ENCODE data around the gene MTUS2. TPM values are rescaled to one million over a fixed set of nuclear protein-coding genes. Genes with fewer than 3 reads are reported as not detected.

Gene MTUS2
- total RNA-seq, 1 experiment from 2014 or later: 0.35 TPM

DNA sequence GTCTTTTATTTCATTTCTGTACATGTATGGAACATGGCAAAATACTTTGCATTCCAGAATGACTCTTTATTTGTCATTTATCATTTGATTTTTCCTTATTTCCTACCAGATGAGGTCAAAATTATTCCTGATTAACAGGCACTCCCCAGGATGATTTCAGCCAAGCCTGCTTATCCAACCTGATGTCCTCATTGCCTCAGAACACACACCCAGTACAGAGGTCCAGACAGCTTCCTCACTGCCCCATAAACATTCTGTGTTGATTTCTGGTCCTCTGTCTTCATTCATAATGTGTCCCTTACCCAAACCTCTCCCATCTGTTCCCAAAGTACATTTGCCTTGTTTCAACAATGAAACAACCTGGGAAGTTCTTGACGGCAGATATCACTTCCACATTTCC lies 367.4 kb downstream of the MTUS2 start:
- Histone ChIP-seq H3K18ac (ENCODE audit: insufficient read length, low read depth, low read length) (no peak overlapping the region), H3K4ac (ENCODE audit: low read depth, low read length) (no peak overlapping the region), H2BK20ac (ENCODE audit: low read depth, low read length, poor library complexity, severe bottlenecking) (no peak overlapping the region), H4K91ac (ENCODE audit: insufficient read length, low read depth, low read length) (no peak overlapping the region), H3K14ac (ENCODE audit: insufficient read depth, low read length) (no peak overlapping the region), H3K9me3 (ENCODE audit: control insufficient read depth, low read depth, low read length) (no peaks in the 10 kb centered on the region), H4K20me1 (ENCODE audit: control insufficient read depth, insufficient read depth, insufficient read length) (no peaks in the 10 kb centered on the region), H2AK5ac (ENCODE audit: insufficient read length, low read length) (no peak overlapping the region), H3K56ac (ENCODE audit: insufficient read length, low read depth, low read length) (no peak overlapping the region), H4K8ac (replicated peaks; ENCODE audit: insufficient read length, low read depth, low read length) (no peak overlapping the region), H3K4me2 (ENCODE audit: insufficient read depth, insufficient read length, low read length) (no peak overlapping the region), H3K79me1 (ENCODE audit: insufficient read depth, low read depth, low read length, poor library complexity, severe bottlenecking) (no peaks in the 10 kb centered on the region), H3K23me2 (ENCODE audit: insufficient read length, low read depth, low read length, poor library complexity, severe bottlenecking) (no peaks in the 10 kb centered on the region), H3K23ac (ENCODE audit: insufficient read length, low read depth, low read length) (no peak overlapping the region), H3K27ac (ENCODE audit: insufficient read length, low read depth, low read length) (no peak overlapping the region), H2BK15ac (ENCODE audit: low read depth, low read length) (no peak overlapping the region), H2AFZ (ENCODE audit: low read length) (no peak overlapping the region), H3K27me3 (ENCODE audit: insufficient read depth, low read length) (no peaks in the 10 kb centered on the region), H2BK120ac (ENCODE audit: low read depth, low read length, poor library complexity, severe bottlenecking) (no peak overlapping the region), H4K5ac (ENCODE audit: insufficient read length, low read depth, low read length) (no peak overlapping the region), H3K79me2 (ENCODE audit: insufficient read depth, low read length) (no peaks in the 10 kb centered on the region), H3T11ph (ENCODE audit: low read length) (no peak overlapping the region), H2BK12ac (ENCODE audit: insufficient read length, low read depth, low read length) (no peak overlapping the region), H2BK5ac (ENCODE audit: insufficient read length, low read length) (no peak overlapping the region), H3K9ac (ENCODE audit: extremely low read depth, insufficient read length, low read length) (no peak overlapping the region), H3K4me1 (ENCODE audit: insufficient read depth, low read length) (no peaks in the 10 kb centered on the region)
- H3K36me3 Mint-ChIP-seq (ENCODE audit: insufficient read depth in 1 of 3, low read depth in 3 of 3): peaks cover 0 to 10% (median 4%) of the 10 kb centered on the region in 3 experiments; a peak in 2 of 7 replicates
- TF ChIP-seq, protein P1, sequence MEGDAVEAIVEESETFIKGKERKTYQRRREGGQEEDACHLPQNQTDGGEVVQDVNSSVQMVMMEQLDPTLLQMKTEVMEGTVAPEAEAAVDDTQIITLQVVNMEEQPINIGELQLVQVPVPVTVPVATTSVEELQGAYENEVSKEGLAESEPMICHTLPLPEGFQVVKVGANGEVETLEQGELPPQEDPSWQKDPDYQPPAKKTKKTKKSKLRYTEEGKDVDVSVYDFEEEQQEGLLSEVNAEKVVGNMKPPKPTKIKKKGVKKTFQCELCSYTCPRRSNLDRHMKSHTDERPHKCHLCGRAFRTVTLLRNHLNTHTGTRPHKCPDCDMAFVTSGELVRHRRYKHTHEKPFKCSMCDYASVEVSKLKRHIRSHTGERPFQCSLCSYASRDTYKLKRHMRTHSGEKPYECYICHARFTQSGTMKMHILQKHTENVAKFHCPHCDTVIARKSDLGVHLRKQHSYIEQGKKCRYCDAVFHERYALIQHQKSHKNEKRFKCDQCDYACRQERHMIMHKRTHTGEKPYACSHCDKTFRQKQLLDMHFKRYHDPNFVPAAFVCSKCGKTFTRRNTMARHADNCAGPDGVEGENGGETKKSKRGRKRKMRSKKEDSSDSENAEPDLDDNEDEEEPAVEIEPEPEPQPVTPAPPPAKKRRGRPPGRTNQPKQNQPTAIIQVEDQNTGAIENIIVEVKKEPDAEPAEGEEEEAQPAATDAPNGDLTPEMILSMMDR (conservative IDR thresholded peaks at IDR 0.05): no peak
- no peak overlapping the region for H3K27ac Mint-ChIP-seq
- H3K27me3 Mint-ChIP-seq (ENCODE audit: low read depth): peaks cover 3% of the 10 kb centered on the region; the same call in 1 of the 2 replicates
- DNase-seq: no peak
- no peaks in the 10 kb centered on the region for H3K4me1 Mint-ChIP-seq
- H3K4me3 Mint-ChIP-seq: no peak overlapping the region
- peaks cover 6 to 12% of the 10 kb centered on the region in 2 experiments; a peak in 4 of 5 replicates for H3K9me3 Mint-ChIP-seq
- WGBS (ENCODE audit: extremely low coverage, insufficient read length, low lambda C conversion rate): no CpG with 5 or more reads among the region's 1 CpG

Measured in H9 (cell line).